ENCODE data around the gene DHFR. TPM values are rescaled to one million over a fixed set of nuclear protein-coding genes. Genes with fewer than 3 reads are reported as not detected.

DHFR gene
- total and polyA plus RNA-seq, 9 of the 15 experiments (the other 6 are each of a cell fraction or from before 2014, with no cell fraction given), result 45.6 to 176 (median 97.7) TPM

DNA sequence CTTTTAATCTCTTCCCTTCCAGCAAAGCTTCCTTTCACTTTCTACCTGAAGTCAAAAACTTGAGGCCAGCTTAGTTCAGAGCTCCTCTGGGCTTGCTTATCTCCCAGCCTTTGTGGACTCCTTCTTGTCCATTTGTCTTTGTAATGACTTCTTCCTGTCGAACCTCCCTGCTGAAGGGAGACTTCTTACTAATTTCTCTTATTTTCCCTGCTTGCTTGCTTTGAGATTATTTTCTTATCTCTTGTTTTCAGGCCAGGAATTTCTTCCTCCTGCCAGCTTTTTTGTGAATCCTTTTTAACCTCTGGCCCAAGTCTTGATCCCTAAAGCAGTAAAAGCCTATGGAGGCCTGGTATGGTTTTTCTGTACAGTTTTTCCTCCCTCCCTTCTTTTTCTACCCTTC, 46.8 kb upstream of the DHFR start:
- peak in 2 of 4 experiments; percentile 32 to 64 for DNase-seq (ENCODE audit: extremely low read depth in 1 of 4, low spot score in 3 of 4)
- intact Hi-C loops (cut with micrococcal nuclease), result no loop called here
- peak; percentile 85 for FAIRE-seq
- ChIA-PET CTCF (ENCODE audit: low intra/inter-chr PET ratio) (interaction anchor here (0.6 kb wide), 1 partner anchor 464 kb away, joined by 3 read pairs; no protein-coding TSS in a partner anchor), POLR2A (interaction anchor here (0.6 to 1.0 kb wide), 3 partner anchors 36 to 455 kb away, joined by 3 to 4 read pairs (median 4); no protein-coding TSS in a partner anchor)
- H3K36me3 ChIP-seq (ENCODE audit: control insufficient read depth, insufficient read depth, low read length), result peaks cover 7% of the 10 kb centered on the region
- no peaks in the 10 kb centered on the region for H3K9me1 ChIP-seq (ENCODE audit: control insufficient read depth, insufficient read depth, low read length)
- peak overlapping the region; percentile 43; the same call in 1 of the 3 replicates for H3K27ac ChIP-seq (ENCODE audit: extremely low read depth, low read depth, low read length)
- H2AFZ ChIP-seq (ENCODE audit: low read depth, low read length), result no peak overlapping the region
- H3K4me3 ChIP-seq, result no peak overlapping the region
- H3K9me3 ChIP-seq (replicated peaks; ENCODE audit: control insufficient read depth, insufficient read depth, low read depth, low read length), result no peaks in the 10 kb centered on the region
- peak; percentile 82 for ATAC-seq
- peak overlapping the region in 1 of 2 experiments; percentile 18; a peak in 1 of 4 replicates for H3K9ac ChIP-seq (ENCODE audit: insufficient read depth in 1 of 2, low read depth in 2 of 2, low read length in 2 of 2)
- no peaks in the 10 kb centered on the region for H3K79me2 ChIP-seq (ENCODE audit: control insufficient read depth, insufficient read depth, low read length)
- H4K20me1 ChIP-seq (replicated peaks; ENCODE audit: control insufficient read depth, insufficient read depth, low read length), result no peaks in the 10 kb centered on the region
- peaks cover 0 to 7% of the 10 kb centered on the region in 2 experiments; a peak in 2 of 5 replicates for H3K4me1 ChIP-seq (replicated peaks in 1 of 2; ENCODE audit: control insufficient read depth in 2 of 2, insufficient read depth in 2 of 2, low read length in 2 of 2)
- WGBS (ENCODE audit: insufficient coverage, low coverage, missing lambda C conversion rate), result 0% methylated on average over 1 of the region's 1 CpG
- no TSS peak for BruUV-seq (replicated peaks)
- in situ Hi-C loops (cut with MboI), result no loop called here
- H3K27me3 ChIP-seq (ENCODE audit: control insufficient read depth in 2 of 2, insufficient read depth in 2 of 2, low read length in 2 of 2), result no peaks in the 10 kb centered on the region
- H3K4me2 ChIP-seq (ENCODE audit: insufficient read depth, low read length), result no peak overlapping the region
- TF ChIP-seq SOX6 (IDR thresholded peaks at IDR 0.05), result peak; percentile 69
- TF ChIP-seq POLR2AphosphoS2 (IDR thresholded peaks at IDR 0.05; ENCODE audit: low read length), result no peak
- TF ChIP-seq, protein P1, sequence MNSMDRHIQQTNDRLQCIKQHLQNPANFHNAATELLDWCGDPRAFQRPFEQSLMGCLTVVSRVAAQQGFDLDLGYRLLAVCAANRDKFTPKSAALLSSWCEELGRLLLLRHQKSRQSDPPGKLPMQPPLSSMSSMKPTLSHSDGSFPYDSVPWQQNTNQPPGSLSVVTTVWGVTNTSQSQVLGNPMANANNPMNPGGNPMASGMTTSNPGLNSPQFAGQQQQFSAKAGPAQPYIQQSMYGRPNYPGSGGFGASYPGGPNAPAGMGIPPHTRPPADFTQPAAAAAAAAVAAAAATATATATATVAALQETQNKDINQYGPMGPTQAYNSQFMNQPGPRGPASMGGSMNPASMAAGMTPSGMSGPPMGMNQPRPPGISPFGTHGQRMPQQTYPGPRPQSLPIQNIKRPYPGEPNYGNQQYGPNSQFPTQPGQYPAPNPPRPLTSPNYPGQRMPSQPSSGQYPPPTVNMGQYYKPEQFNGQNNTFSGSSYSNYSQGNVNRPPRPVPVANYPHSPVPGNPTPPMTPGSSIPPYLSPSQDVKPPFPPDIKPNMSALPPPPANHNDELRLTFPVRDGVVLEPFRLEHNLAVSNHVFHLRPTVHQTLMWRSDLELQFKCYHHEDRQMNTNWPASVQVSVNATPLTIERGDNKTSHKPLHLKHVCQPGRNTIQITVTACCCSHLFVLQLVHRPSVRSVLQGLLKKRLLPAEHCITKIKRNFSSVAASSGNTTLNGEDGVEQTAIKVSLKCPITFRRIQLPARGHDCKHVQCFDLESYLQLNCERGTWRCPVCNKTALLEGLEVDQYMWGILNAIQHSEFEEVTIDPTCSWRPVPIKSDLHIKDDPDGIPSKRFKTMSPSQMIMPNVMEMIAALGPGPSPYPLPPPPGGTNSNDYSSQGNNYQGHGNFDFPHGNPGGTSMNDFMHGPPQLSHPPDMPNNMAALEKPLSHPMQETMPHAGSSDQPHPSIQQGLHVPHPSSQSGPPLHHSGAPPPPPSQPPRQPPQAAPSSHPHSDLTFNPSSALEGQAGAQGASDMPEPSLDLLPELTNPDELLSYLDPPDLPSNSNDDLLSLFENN (IDR thresholded peaks at IDR 0.05; ENCODE audit: low read depth in 2 of 2, low read length in 2 of 2), result no peak
- no peak for TF ChIP-seq TBP (optimal IDR thresholded peaks at IDR 0.05; ENCODE audit: low read depth, low read length)
- no peak for TF ChIP-seq GABPB1 (CRISPR knock-in tag; IDR thresholded peaks at IDR 0.05)
- TF ChIP-seq ZBTB17 (CRISPR knock-in tag; IDR thresholded peaks at IDR 0.05), result no peak
- TF ChIP-seq, protein P2, sequence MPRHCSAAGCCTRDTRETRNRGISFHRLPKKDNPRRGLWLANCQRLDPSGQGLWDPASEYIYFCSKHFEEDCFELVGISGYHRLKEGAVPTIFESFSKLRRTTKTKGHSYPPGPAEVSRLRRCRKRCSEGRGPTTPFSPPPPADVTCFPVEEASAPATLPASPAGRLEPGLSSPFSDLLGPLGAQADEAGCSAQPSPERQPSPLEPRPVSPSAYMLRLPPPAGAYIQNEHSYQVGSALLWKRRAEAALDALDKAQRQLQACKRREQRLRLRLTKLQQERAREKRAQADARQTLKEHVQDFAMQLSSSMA (CRISPR knock-in tag; IDR thresholded peaks at IDR 0.05), result no peak
- no peak for TF ChIP-seq PCBP1 (IDR thresholded peaks at IDR 0.05; ENCODE audit: low read depth, low read length, poor library complexity, severe bottlenecking)
- no peak for TF ChIP-seq ARID2 (IDR thresholded peaks at IDR 0.05)
- TF ChIP-seq, protein P3, sequence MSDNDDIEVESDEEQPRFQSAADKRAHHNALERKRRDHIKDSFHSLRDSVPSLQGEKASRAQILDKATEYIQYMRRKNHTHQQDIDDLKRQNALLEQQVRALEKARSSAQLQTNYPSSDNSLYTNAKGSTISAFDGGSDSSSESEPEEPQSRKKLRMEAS (CRISPR knock-in tag; IDR thresholded peaks at IDR 0.05), result no peak
- TF ChIP-seq ZKSCAN3 (CRISPR knock-in tag; IDR thresholded peaks at IDR 0.05), result no peak
- TF ChIP-seq RBM34 (IDR thresholded peaks at IDR 0.05; ENCODE audit: borderline replicate concordance, insufficient read depth, low read length), result no peak
- TF ChIP-seq PTRF (tag; IDR thresholded peaks at IDR 0.05), result no peak
- TF ChIP-seq HDAC1 (IDR thresholded peaks at IDR 0.05), result 0 out of 4 replicates have a peak, but pooled peaks of 1 of the 2 experiments have one; percentile 48
- TF ChIP-seq, protein P4, sequence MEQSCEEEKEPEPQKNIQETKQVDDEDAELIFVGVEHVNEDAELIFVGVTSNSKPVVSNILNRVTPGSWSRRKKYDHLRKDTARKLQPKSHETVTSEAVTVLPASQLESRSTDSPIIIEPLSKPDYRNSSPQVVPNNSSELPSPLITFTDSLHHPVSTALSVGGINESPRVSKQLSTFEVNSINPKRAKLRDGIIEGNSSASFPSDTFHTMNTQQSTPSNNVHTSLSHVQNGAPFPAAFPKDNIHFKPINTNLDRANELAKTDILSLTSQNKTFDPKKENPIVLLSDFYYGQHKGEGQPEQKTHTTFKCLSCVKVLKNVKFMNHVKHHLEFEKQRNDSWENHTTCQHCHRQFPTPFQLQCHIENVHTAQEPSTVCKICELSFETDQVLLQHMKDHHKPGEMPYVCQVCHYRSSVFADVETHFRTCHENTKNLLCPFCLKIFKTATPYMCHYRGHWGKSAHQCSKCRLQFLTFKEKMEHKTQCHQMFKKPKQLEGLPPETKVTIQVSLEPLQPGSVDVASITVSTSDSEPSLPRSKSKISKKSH (CRISPR knock-in tag; IDR thresholded peaks at IDR 0.05), result no peak
- peak; percentile 84 for TF ChIP-seq ARID1B (IDR thresholded peaks at IDR 0.05)
- TF ChIP-seq PHB2 (IDR thresholded peaks at IDR 0.05; ENCODE audit: low read depth), result no peak
